ENCODE results near the gene KLHDC4.
A peak's percentile ranks its signal among the peaks of the same experiment; 100 is the strongest.
"Not testable (repeated sequence)": the region's sequence is repeated elsewhere in the genome, so short reads cannot be mapped to it uniquely, and the experiment has no call there.

Gene KLHDC4

DNA sequence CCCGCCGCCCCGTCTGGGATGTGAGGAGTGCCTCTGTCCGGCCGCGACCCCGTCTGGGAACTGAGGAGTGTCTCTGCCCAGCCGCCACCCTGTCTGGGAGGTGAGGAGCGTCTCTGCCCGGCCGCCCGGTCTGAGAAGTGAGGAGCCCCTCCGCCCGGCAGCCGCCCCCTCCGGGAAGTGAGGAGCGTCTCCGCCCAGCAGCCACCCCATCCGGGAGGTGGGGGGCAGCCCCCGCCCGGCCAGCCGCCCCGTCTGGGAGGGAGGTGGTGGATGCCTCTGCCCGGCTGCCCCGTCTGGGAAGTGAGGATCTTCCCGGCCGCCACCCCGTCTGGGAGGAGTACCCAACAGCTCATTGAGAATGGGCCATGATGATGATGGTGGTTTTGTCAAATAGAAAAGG is 47.0 kb downstream of the KLHDC4 start:
- DNase-seq: not testable (repeated sequence)

DNA sequence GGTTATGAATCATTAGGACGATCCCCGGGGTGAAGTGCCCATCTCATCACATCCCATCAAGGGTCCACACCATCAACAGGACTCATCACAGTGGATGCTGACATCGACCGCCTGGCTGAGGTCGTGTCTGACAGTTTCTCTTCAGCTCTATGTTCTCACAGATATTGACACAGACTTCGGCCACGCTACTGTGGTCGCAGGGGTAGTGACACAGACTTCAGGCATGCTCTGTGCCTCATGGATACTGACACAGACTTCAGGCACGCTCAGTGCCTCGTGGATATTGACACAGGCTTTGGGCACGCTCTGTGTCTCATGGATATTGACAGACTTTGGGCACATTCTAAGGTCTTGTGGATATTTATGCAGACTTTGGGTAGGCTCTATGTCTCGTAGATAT is 50.1 kb downstream of the KLHDC4 start:
- peak; percentile 15 for DNase-seq

DNA sequence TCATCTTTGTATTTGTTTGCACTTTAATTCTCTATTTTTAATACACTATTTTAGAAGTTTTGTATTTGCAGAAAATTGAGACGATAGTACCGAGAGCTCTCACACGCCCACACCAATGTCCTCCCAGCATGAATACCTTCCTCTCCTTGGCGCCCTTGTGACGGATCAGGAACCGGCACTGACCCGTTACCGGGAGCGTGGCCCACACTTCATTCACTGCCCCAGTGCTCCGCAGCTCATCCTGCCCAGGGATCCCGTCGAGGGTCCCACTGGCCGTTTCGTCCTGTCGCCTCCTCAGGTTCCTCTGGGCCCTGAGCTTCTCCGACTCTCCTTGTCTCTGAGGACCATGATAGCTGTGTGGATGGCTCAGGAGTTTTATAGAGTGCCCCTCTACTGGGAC is 50.6 kb downstream of the KLHDC4 start:
- DNase-seq: no peak

DNA sequence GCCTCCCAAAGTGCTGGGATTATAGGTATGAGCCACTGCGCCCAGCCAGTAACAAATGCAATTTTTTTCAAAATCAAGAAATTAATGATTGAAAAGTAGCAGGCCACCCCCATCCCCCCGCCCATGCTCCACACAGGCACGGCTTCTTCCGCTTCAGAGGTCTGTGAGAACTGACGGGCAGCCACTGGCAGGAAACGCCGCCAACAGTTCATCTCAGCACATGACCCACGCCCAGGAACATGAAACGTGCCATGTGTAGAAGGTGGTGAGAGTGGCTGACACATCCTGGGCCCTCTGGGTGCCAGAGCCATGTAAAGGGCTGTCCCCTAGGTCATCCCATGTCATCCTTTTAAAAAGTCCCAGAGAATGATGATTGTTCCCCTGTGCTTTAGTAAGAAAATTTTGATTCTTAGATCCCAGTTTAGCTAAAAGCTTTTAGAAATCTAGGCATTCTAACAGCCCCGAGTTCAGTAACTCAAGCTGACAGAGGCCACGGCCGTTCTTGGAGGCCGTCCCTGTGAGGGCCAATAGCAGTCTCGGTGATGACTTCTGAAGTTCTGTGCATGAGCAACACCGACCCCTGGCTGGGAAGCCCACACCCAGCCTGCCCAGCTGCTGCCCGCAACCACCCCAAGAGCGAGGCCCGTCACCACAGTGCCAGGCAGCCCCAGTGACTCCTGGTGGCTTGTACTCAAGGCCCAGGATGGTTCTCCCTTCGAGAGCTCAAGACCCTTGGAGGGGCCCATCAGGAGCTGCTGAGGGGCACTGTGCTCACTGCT is 52.1 kb downstream of the KLHDC4 start:
- no peak for DNase-seq

DNA sequence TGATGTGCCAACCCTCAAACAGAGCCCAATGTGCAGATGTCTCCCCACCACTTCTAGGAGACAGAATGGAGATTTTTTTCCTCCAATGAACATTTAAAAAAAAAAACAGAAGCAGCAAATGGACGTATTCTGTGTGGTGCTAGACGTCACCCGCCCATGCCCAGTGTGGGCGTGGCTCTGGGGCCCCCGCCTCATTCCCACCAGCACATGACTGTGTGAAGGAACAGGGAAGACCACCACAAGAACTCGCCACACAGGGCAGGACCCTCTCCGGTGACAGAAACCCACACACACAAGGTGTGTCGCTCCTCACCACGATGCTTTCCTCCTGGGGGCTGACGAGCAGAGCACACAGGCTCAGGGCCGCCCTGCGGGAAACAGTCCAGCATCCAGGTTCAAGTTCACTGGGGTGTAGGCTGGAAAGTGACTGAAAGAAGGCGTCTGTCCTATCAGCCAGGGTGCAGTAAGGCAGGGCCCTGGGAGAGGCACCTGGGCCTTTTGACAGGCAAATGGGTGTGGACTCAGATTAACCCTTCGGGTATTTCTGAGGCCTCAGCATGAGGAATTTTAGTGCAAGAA is 53.5 kb downstream of the KLHDC4 start:
- DNase-seq: no peak

DNA sequence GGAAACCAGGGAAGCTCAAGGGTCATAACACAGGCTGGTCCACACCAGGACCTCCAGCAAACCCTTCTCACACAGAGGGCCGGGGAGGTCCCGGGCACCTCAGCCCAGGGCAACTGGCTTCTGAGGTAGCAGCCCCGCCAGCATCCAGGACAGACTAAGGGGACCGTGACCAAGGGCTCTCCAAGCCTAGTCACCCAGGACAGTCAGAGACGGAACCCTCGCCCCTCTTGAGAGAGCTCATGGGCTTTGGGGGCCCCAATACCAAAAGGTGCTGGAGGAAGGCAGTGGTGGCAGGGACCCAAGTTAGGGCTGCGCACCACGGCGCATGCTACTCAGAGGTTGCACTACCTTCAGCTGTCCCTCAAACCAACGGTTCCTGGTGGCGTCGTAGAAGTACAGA is 54.9 kb downstream of the KLHDC4 start:
- no peak for DNase-seq

DNA sequence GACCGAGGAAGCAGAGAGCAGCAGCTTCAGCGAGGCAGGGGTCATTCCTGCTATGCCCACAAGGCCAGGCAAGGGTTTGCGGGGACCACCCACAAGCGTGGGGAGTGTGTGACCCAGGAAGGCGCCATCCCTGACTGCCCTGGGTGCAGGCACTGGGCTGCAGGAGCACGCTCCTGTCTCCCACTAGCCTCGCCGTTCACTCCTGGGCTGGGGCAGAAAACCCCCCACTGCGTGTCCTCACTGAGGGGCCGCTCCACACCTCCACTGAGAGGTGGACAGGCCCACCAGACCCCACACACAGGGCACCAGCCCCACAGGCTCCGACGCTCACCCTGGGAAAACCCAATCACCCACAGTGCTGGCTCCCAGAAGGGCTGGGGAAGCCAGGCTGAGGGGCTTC is 56.1 kb downstream of the KLHDC4 start:
- DNase-seq: no peak

DNA sequence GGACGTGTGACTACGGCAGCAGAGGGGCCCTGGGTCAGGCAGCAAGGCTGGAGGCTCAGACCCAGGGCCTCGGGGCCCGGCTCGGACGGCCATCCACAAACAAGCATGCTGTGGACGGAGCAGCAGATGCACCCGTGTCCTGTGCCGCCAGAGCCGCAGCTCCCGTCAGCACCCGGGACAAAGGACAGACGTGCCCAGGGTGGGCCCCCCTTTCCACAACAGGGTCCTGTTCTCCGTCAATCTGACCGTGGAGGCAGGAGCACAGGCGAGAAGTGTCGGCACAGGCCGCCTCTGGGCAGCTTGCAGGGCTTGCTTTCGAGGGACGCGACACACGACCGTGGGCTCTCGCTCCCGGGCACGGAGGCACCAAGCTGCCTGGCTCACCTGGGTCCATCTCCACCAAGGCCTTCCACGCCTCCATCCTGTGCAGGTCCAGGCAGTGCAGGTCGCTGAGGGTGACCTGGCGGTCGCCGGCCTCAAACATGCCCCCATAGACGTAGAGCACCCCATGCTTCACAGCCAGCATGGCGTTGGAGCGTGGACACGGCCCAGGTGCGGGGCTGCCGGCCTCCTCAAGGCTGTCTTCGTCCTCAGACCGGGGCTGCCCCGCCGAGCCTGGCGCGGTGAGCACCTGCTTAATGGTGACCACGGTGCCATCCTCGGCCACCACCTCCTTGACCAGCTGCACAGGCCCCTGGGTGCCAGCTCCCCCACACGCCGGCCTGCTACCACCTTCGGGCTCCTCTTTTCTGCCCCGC is 56.7 kb downstream of the KLHDC4 start:
- DNase-seq: no peak

DNA sequence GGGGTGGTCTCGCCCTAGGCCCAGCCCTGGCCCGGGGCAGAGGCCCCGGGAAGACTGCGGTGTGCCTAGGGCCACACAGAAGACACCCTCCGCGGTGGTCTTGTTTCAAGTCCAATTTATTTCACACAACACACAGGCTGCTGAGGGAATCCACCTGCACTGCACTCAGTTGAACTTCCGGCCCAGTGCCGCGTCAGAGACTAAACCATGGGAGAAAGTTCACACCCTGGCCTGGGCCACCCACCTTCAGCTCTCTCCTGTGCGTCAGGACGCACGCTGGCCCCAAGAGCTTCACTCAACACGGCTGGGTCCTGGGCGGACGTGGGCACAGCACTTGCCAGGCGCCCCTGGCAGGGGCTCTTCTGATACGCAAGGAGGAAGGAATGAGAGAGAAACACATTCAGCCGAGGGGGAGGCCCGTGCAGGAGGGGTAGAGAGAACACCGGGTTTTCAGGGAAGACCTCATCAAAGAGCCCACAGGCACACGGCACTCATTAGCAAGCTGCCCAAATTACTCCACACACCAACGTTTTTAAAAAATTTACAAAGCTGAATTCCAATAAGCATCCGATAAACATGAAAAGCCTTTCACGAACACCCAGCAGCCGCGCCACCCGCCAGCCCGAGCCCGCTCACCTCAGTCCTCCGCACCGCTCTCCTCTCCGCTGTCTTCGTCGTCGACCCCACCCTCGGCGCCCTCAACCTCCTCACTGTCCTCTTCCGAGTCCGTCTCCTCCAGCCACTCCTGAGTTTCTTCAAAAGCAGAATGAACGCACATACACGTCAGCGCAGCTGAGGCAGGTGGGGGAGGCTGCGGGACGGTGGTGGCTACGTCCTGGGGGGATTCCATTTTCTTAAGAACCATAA is 57.8 kb downstream of the KLHDC4 start:
- DNase-seq: no peak

DNA sequence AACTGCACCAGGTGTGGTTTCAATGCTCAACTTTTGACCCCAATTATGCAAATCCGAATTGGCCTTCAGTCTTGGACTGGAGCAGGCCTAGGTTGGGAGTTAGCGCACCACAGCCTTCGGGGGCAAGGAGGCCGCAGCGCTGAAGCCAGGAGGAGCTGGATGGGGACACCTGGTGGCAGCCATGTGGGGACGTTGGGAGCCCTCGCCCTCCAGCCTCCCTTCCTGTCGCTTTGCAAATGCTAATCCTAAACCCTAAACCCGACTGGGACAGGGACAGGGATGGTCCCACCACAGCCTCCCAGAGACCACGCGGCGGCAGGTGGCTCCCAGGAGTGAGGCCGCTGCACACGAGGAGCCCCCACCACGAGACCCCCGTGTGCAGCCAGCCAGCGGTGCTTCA is 58.7 kb downstream of the KLHDC4 start:
- DNase-seq: no peak

DNA sequence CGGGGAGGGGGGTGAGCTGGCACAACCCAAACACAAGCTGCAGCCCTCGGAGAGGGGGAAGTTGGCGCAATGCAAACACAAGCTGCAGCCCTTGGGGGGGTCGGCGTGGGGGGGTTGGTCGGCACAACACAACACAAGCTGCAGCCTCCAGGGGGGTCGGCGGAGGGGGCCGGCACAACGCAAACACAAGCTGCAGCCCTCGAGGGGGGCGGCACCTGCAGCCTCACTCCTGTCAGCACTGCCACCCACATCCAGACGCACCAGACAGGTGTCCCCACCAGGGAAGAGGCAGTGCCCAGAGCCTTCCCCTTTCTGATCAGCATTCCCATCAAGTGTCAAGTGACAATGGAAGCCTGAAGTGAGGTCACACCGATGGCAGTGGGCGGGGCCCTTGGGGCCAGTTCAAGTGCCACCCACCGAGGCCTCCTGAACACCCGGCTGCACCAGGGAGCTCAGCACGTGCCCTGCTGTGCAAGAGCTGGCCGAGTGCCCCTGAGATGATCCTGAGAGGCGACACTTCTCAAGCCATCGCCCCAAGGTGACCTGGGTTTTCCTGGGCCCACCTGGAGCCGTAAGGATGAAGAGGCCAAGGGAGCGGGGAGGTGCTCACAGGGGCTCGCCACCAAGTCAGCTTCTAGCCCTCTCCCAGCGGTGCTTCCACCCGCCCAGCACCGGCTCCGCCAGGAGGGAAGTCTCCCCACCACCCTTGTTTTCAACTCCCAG is 59.3 kb downstream of the KLHDC4 start:
- no peak for DNase-seq

DNA sequence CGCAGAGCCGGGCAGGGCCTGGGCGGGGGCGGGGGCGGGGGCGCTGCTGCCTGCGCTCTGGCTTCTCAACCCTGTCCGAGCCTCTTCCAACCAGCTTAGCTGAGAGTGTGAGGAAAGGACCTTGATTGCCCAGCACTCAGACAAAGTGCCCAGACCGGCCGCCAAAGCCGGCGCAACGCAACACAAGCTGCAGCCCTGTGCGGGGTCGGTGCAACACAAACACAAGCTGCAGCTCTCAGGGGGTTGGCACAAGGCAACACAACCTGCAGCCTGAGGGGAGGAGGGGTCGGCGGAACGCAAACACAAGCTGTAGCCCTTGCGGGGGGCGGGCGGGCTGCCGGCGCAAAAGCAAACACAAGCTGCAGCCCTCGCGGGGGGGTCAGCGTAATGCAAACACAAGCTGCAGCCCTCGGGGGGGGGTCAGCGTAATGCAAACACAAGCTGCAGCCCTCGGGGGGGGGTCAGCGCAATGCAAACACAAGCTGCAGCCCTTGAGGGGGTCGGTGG is 60.0 kb downstream of the KLHDC4 start:
- no peak for DNase-seq

DNA sequence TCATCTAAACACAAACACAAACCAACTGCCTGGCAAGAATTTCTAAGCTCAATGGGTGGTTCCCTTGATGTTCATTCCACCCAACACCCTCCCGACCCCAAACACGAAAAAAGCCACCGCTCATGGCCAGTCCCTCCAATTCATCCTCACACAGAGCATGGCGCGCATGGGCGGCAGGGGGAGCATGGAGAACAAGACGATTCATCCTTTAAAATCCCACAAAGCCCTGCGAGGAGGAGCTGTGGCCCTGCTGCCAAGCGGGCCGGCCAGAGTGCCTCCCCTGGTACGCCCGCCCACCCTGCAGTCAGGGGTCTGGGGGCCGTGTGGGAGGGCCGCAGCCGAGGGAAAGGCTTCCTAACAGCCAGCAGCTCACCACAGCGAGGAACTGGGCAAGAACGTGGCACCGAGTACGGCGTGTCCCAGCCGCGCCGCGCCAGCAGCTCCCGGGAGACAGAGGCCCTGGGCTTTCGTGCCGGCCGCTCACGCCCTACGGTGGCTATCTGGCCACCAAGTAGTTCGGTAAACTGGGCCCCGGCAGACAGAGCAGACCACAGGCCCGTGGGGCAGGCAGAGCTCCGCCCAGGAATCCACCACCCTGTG is 60.9 kb downstream of the KLHDC4 start:
- no peak for DNase-seq

DNA sequence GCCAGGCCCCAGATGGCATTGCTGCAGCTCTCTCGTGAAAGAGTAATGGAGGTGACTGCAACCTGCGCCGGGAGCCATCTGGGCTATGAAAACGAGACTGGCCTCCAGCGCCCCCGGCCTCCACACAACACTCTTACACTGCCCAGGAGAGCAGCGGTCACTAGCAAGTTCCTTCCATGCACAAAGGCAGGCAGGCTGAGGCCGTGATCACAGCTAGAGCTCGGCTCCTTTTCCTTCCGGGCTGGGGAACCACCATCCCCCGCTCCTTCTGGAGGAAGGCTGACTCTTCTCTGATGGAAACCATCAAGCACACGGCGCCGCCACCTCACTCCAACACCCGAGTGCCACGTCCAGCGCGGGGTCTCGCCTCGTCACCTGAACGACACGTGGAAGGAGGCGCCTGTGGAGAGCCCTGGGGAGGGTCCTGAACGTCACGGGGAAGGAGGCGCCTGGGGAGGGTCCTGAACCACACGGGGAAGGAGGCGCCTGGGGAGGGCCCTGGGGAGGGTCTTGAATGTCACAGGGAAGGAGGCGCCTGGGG is 61.9 kb downstream of the KLHDC4 start:
- no peak for DNase-seq

DNA sequence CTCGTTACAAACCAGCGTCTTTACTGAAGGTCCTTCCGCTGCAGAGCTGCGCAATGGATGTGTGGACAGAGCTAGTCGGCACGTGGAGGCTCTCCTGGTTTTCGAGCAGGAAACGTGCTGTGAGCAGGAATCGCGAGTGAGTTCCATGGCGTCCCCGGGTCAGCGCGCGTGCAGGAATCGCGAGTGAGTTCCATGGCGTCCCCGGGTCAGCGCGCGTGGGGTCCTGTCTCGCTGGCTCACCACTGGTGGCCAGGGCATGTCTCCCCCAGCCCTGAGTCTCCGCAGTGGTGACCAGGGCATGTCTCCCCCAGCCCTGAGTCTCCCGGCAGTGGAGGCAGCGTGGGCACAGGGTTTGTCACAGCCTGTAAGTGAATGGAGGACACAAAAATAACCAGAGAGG is 62.7 kb downstream of the KLHDC4 start:
- DNase-seq: no peak

DNA sequence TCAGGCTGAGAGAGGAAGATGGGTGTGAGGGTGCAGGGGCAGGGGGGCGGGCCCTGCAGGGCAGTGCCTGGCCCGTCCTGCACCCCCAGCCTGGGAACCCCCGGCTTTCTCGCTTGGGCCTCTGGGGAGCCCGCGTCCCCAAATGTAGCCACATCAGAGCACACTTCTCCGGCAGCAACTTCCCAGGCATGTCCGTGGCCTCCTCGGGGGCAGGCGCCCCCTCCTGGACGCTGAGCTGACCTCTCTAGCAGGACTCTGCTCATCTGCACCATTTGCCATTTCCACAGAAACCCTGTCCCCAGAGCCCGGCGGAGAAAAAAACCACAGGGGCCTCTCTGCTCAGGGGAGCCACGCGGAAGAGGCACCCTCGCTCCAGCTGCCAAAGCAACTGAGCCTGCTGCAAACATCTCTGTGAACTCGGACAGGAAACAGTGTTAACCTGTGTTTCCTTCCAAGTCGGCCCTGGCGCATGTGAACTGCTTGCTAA is 63.4 kb downstream of the KLHDC4 start:
- DNase-seq: peak; percentile 13

DNA sequence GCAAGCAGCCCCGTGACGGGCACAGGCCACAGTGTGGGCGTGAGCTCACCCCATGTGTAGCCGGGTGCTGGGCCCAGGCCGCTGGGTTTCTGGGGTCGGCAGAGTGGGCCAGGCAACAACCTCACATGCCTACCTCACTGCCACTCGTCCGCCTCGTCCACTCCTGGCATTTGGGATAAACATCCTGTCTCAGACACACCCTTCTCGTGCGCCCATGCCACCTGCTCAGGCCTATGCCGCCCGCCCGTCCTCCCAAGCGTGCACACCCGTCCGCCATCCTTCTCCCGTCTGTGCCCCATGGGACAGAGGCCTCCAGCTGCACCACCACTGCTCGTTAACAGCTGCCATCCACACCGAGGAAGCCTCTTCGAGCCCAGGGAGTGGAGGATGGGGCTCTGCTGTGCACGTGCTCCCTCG is 64.3 kb downstream of the KLHDC4 start:
- no peak for DNase-seq

DNA sequence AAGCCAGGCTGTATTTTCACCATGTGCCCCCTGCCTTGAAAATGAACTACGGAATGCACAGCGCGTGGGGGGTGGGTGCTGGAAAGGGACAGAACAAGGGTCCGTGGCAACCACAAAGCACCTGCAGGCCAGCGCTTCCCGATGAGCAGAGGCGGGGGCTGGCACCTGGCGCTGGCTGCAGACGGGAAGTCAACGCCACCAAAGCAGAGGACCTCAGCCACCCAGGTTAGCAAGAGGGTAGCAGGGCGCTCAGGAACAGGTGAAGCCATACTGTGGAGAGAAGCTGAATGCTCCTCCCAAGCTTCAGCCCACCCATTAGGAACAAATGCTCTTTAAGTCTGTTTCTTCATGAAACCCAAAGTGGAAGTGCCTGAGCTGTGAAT is 64.7 kb downstream of the KLHDC4 start:
- no peak for DNase-seq

DNA sequence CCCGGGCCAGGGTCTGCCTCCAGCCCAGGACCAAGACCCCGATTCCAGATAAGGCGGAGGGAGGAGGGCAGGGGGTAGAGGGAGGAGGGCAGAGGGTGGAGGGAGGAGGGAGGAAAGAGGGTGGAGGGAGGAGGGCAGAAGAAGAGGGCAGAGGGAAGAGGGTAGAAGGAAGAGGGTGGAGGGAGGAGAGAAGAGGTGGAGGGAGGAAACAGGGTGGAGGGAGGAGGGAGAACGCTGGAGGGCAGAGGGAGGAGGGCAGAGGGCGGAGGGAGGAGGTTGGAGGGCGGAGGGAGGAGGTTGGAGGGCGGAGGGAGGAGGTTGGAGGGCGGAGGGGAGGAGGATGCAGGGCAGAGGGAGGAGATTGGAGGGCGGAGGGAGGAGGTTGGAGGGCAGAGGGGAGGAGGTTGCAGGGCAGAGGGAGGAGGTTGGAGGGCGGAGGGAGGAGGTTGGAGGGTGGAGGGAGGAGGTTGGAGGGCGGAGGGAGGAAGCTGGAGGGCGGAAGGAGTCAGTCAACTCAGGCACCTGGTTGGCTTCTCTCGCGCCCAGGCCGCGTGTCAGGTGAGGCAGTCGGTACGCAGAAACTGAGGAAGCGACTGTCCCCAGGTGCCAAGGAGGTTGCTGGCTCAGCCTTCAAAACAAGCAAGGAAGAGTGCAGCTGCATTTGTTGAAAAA is 65.2 kb downstream of the KLHDC4 start:
- DNase-seq: no peak

DNA sequence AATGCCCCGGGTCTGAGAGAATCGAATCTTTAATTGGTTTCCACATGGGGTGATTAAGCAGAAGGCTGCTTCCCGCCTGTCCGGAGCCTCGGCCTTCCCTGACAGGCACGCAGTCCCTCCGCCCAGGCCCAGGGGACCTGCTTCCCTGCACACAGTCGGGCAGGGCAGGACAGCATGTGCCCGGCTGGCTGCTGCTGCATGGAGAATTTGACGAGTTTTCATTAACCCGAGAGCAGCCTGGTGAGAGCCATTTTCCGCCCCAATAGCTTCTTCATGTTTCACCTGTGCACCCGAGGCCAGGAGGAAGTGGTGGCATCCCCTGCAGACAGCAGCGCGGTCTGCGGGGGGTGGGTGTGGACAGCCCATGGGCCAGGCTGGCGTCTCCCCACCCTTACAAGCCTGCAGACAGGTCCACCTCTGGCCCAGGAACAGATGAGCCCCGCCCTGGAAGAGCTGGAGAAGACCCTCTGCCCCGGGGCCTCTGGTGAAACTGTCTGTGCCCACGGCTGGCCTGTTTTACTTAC is 67.0 kb downstream of the KLHDC4 start:
- no peak for DNase-seq

Measured in fibroblast of skin of abdomen (primary cell).